K562 (cell line): ENCODE results near the gene PSMB7. TPM values are rescaled to one million over a fixed set of nuclear protein-coding genes. Genes with fewer than 3 reads are reported as not detected.

Source experiments
- KHSRP ChIP-seq: fragments of 450-650 bp; IDR thresholded peaks from 2 replicates; pipeline ENCODE4 v1.6.1; 2017
- RBBP5 ChIP-seq: fragments of 200-600 bp; sonication (generic); IDR thresholded peaks from 2 replicates; pipeline ENCODE4 v1.6.1; 2012; ENCODE audit warnings: borderline replicate concordance, mild to moderate bottlenecking, low read length, control low read depth, inconsistent platforms; ENCODE audit not compliant: insufficient read depth, poor library complexity, severe bottlenecking
- TCFL5 ChIP-seq: fragments of 250-450 bp; sonication (Bioruptor Pico); conservative IDR thresholded peaks from 2 replicates; pipeline ENCODE4 v1.6.1; 2021; ENCODE audit warnings: mild to moderate bottlenecking, moderate library complexity, matching md5 sums
- ZFX ChIP-seq: sonication (generic); formaldehyde crosslinking; IDR thresholded peaks from 2 replicates; pipeline ENCODE4 v1.8.0; 2022; ENCODE audit warnings: mild to moderate bottlenecking, missing genetic modification reagents, moderate library complexity
- polyA plus RNA-seq, 8 experiments: library from polyadenylated mRNA; depleted of rRNA in 4 of 8; stranded (reverse) in 5 of 8; unstranded in 3 of 8; fragments of >200 nt; fragmentation: Nextera tagmentation in 2 of 8; fragmentation: Illumina TruSeq in 1 of 8; extraction: Ambion mirVana in 2 of 8; extraction: Trizol in 1 of 8; gene quantifications; 2 replicates each; pipeline versions ENCODE4 v1.2.1 to v1.2.3, GENCODE V29; 2011 to 2014; ENCODE audit warnings: inconsistent platforms in 1 of 8, missing spikeins in 1 of 8
- total RNA-seq, 7 experiments: library from RNA; depleted of rRNA in 6 of 7; stranded (reverse); fragments of >200 nt in 6 of 7; fragmentation: Illumina TruSeq in 2 of 7; extraction: Trizol in 2 of 7; gene quantifications; 2 replicates each; pipeline versions ENCODE4 v1.2.1 to v1.2.3, GENCODE V29; 2011 to 2021; ENCODE audit warnings: low replicate concordance in 1 of 7
- TF ChIP-seq, protein P1 (sequence below): fragments of 250-450 bp; sonication (Bioruptor Pico); IDR thresholded peaks from 2 replicates; pipeline ENCODE4 v1.4.0; 2020
- TF ChIP-seq, protein P2 (sequence below): sonication (generic); formaldehyde crosslinking; IDR thresholded peaks from 2 replicates; pipeline ENCODE4 v1.8.0; 2022; ENCODE audit warnings: missing genetic modification reagents, mild to moderate bottlenecking, moderate library complexity, borderline replicate concordance
- TF ChIP-seq, protein P3 (sequence below): sonication (generic); IDR thresholded peaks from 2 replicates; pipeline ENCODE4 v1.6.1; 2016

The PSMB7 gene
- total and polyA plus RNA-seq, 9 of the 15 experiments (the other 6 are each of a cell fraction or from before 2014, with no cell fraction given) = 321 to 978 (median 407) TPM

DNA sequence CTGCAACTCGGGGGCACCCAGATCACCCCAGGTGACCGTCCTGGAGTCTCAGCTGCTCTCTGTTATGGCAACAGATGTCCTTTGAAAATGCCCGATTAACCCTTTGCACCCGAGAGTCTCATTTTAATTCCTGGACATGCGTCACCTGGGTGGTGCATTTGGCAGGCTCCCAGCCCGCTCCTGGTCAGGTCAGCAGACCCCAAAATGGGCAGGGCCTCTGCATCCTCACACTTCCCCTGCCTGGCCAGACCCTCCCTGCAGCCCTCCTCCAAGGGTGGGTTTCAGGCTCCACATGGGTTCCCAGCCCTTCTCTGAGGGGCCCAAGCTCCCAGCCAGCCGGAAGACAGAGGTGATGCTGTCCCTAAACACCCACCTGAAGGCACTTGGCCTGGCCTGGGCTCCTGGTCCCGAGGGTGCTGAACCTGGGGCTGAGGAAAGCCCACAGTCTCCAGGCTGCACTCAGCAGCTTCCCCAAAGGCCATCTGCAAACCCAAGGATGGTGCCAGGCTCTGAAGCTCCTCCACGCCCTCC lies 69.4 kb downstream of the PSMB7 start (continued):
- TF ChIP-seq, protein P1, sequence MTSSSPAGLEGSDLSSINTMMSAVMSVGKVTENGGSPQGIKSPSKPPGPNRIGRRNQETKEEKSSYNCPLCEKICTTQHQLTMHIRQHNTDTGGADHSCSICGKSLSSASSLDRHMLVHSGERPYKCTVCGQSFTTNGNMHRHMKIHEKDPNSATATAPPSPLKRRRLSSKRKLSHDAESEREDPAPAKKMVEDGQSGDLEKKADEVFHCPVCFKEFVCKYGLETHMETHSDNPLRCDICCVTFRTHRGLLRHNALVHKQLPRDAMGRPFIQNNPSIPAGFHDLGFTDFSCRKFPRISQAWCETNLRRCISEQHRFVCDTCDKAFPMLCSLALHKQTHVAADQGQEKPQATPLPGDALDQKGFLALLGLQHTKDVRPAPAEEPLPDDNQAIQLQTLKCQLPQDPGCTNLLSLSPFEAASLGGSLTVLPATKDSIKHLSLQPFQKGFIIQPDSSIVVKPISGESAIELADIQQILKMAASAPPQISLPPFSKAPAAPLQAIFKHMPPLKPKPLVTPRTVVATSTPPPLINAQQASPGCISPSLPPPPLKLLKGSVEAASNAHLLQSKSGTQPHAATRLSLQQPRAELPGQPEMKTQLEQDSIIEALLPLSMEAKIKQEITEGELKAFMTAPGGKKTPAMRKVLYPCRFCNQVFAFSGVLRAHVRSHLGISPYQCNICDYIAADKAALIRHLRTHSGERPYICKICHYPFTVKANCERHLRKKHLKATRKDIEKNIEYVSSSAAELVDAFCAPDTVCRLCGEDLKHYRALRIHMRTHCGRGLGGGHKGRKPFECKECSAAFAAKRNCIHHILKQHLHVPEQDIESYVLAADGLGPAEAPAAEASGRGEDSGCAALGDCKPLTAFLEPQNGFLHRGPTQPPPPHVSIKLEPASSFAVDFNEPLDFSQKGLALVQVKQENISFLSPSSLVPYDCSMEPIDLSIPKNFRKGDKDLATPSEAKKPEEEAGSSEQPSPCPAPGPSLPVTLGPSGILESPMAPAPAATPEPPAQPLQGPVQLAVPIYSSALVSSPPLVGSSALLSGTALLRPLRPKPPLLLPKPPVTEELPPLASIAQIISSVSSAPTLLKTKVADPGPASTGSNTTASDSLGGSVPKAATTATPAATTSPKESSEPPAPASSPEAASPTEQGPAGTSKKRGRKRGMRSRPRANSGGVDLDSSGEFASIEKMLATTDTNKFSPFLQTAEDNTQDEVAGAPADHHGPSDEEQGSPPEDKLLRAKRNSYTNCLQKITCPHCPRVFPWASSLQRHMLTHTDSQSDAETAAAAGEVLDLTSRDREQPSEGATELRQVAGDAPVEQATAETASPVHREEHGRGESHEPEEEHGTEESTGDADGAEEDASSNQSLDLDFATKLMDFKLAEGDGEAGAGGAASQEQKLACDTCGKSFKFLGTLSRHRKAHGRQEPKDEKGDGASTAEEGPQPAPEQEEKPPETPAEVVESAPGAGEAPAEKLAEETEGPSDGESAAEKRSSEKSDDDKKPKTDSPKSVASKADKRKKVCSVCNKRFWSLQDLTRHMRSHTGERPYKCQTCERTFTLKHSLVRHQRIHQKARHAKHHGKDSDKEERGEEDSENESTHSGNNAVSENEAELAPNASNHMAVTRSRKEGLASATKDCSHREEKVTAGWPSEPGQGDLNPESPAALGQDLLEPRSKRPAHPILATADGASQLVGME = no peak
- TF ChIP-seq TCFL5 (CRISPR knock-in tag) = no peak
- no peak for TF ChIP-seq ZFX (CRISPR knock-in tag)
- TF ChIP-seq, protein P2, sequence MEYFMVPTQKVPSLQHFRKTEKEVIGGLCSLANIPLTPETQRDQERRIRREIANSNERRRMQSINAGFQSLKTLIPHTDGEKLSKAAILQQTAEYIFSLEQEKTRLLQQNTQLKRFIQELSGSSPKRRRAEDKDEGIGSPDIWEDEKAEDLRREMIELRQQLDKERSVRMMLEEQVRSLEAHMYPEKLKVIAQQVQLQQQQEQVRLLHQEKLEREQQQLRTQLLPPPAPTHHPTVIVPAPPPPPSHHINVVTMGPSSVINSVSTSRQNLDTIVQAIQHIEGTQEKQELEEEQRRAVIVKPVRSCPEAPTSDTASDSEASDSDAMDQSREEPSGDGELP = no peak
- no peak for TF ChIP-seq RBBP5
- TF ChIP-seq KHSRP = no peak
- TF ChIP-seq, protein P3, sequence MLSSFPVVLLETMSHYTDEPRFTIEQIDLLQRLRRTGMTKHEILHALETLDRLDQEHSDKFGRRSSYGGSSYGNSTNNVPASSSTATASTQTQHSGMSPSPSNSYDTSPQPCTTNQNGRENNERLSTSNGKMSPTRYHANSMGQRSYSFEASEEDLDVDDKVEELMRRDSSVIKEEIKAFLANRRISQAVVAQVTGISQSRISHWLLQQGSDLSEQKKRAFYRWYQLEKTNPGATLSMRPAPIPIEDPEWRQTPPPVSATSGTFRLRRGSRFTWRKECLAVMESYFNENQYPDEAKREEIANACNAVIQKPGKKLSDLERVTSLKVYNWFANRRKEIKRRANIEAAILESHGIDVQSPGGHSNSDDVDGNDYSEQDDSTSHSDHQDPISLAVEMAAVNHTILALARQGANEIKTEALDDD = no peak
